C4-2B (cell line): ENCODE measurements around the gene TUBB.

Source experiments
- H3K27ac ChIP-seq: fragments of 450-650 bp; 2 replicates; pipeline ENCODE4 v1.5.1; 2017
- ZFX ChIP-seq: fragments of 450-650 bp; IDR thresholded peaks from 2 replicates; pipeline ENCODE4 v1.6.1; 2017
- TF ChIP-seq, protein P1 (sequence below): fragments of 450-650 bp; conservative IDR thresholded peaks from 2 replicates; pipeline ENCODE4 v1.5.1; 2017; ENCODE audit warnings: mild to moderate bottlenecking

Gene TUBB

DNA sequence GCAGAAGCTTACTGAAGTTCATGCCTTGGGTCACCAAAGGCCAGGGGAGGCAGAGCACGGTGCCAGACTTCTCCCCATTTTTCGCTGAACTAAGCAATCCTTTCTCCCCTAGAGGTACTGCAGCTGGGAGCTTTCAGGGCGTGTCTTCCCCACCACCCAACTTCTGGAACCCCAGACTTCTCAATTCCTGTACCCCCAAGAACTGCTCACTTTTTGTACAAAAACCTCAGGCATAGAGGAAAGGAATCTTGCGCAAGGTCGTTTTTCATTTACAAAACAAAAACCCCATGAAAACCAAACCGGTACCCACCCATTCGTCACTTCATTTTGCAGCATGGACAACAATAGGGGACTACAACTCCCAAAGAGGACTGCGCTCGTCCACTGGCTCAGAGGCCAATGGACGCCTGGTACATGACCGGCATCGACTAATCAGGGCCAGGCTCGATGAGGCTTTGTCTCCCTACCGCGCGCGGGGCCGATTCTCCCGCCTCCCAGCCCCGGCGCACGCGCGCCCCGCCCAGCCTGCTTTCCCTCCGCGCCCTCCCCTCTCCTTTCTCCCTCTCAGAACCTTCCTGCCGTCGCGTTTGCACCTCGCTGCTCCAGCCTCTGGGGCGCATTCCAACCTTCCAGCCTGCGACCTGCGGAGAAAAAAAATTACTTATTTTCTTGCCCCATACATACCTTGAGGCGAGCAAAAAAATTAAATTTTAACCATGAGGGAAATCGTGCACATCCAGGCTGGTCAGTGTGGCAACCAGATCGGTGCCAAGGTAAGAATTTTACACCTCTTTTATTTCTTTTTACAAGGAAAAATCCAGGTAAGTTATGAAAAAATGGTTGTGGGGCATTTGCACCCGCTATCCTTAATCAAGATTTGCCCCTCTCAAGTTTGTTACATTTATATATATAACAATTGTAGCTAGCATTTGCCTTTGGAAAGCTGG, at the start of gene TUBB:
Gene TUBB, plus strand, starts transcription at position 562 of the 947 bp plus-strand sequence. Its CDS starts 155 bp downstream, at position 717.
- peak within 1 kb of the TSS; percentile 93 for H3K27ac ChIP-seq
- TF ChIP-seq, protein P1, sequence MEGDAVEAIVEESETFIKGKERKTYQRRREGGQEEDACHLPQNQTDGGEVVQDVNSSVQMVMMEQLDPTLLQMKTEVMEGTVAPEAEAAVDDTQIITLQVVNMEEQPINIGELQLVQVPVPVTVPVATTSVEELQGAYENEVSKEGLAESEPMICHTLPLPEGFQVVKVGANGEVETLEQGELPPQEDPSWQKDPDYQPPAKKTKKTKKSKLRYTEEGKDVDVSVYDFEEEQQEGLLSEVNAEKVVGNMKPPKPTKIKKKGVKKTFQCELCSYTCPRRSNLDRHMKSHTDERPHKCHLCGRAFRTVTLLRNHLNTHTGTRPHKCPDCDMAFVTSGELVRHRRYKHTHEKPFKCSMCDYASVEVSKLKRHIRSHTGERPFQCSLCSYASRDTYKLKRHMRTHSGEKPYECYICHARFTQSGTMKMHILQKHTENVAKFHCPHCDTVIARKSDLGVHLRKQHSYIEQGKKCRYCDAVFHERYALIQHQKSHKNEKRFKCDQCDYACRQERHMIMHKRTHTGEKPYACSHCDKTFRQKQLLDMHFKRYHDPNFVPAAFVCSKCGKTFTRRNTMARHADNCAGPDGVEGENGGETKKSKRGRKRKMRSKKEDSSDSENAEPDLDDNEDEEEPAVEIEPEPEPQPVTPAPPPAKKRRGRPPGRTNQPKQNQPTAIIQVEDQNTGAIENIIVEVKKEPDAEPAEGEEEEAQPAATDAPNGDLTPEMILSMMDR, result no peak
- no peak for TF ChIP-seq ZFX

DNA sequence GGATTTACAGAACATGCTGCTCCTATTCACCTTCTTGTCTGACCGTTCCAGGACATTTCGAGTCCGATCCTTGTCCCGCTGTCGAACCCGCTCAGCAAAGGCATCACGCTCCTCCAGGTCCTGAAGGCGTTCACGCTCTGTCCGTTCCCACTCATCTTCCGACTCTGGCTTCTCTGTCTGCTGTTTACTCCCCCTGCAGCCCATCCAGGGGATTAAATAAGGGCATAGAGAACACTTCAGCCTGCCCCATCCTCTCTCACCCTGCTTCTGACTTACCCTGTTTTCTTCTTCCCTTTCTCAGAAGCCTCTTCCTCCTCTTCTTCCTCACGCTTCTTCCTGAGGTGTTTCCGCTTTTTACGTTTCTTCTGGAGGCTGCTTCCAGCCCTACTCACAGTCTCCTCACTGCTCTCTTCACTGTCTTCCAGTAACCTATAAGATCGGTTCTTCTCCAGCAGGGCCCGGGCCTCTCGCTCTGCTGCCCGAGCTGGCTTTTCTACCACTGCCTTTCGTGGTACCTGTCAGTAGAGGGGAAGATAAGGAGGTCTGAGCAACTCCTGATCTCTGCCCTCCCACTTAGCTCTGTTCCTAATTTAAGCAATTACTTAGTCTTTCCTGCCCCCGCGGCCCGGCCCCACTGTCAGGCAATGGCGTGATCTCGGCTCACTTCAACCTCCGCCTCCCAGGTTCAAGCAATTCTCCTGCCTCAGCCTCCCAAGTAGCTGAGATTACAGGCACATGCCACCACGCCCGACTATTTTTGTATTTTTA, 49.2 kb upstream of the TUBB start:
- TF ChIP-seq ZFX, result no peak
- TF ChIP-seq, protein P1, result no peak
- no peak overlapping the region for H3K27ac ChIP-seq

DNA sequence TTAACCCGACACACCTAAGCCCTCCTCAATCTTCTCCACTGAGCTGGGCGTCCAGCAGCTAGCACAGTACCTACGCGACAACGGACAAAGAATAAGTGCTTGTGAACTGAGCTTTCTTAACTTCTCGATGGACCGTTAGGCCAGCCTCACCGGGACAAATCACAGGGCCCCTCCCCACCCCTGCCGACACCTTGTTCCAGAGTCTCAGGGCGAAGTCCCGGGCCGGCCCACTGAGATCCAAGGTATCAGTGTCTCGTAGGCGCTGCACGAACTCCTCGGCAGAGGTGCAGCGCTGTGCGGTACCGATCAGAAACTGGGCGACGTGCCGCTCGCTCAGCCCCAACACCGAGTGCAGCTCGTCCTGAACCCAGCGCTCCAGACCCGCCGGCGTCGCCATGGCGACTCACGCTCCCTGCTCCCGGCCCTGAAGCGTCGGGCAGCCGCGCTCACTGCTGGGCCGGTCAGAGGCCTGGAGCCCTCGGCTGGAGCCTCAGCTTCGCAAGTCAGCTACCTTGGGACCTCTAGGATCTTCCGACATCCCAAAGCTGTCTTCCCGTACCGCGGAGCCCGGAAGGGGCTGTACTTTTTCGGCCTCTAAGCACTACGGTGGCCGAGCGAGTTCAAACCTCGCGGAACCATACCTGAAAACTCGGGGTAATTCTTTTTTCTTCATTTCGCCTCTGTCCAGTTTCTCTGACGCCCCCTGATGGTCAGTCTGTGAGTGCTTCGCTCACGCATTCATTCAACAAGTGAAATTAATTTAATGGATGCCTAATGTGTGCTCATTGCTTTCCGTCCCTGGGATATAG, 47.5 kb upstream of the TUBB start, which contains the start of gene DHX16:
Gene DHX16, minus strand, starts transcription at position 562 of the 809 bp plus-strand sequence. Its CDS starts 165 bp downstream, at position 397.
- H3K27ac ChIP-seq, result peak within 1 kb of the TSS; percentile 70
- no peak for TF ChIP-seq ZFX
- TF ChIP-seq, protein P1, result peak; percentile 95

DNA sequence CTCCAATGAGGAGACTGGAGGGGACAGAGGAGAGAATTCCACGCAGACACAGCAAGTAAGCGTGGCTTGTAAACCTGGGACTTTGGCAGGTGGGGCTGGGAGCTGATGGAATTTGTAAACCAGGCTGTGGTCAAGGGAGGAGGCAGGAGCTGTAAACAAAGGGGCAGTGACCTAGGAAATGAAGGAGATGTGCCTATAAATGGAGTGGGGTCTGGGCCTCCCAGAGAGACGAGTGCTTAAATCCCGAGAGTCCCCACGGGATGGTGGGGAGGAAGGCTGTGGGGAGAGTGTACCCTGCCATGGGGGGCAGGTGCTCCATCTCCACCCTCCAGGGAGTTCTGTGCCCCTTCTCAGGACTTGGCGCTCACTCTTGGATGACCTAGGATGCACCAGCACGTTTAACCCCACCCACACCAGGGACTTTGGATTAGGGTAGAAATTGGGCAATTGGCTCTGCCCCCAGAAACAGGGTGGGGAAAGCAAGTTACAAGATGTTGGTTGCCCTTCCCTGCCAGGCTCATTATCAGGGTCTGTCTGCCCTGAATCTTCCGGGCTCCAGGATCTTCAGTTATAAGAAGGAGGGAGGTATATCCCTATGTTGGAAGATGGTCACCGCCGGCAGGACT, 43.4 kb upstream of the TUBB start:
- no peak for TF ChIP-seq ZFX
- TF ChIP-seq, protein P1, result no peak
- no peak overlapping the region for H3K27ac ChIP-seq

DNA sequence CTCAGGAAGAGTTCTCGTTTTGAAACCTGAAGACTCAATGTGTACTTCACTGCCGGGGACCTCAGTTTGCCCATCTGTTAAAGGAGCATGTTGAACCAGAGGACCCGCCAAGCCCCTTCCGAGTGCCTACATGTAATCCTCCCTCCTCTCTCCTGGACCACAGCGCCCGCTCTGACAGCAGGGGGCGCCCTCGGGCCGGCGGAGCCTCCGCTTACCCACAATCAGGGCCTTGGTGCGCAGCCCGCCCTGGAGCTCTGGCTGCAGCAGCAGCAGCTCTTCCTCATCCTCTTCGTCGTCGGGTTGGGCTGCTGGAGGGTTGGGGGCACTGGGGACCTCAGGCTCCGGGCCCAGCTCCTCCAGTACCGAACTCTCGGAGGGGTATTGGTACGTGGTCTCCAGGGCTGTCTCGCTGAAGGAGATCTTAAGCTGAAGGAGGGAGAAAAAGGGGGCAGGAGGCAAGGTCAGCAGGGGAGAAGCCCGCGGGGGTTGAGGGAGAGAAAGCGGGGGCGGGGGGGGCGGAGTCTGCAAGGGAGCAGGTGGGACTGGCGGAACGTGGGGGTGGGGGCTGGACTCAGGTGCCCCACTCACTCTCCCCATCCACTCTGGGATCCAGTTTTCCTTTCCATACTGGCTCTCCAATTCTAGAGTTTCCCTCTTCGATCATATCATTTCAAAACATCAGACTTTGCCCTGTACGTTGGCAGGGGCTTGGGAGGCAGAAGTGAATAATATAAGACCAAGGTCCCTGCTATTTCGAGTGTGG, 41.0 kb upstream of the TUBB start:
- no peak overlapping the region for H3K27ac ChIP-seq
- TF ChIP-seq, protein P1, result peak; percentile 98
- TF ChIP-seq ZFX, result no peak
